HL-60/S4 treated with retinoic acid at 250 ng/mL for 4 days and 3 days (cell line): ENCODE results near the gene COL18A1.
"Not testable (repeated sequence)": the region's sequence is repeated elsewhere in the genome, so short reads cannot be mapped to it uniquely, and the experiment has no call there.

ENCODE experiments used
- in situ Hi-C: fragments of 300-500 bp; cut with MboI; formaldehyde crosslinking; loops from 2 replicates; pipeline ENCODE4 v1.7.0; 2022; ENCODE audit warnings: low sequenced_read_pairs

COL18A1 gene

GRCh38 chr21:45366931-45367401 is 38.0 kb upstream of the COL18A1 start:
- in situ Hi-C loops = no loop called here

- in situ Hi-C loops = no loop called here
Measured at GRCh38 chr21:45367402-45368351, 37.3 kb upstream of the COL18A1 start.

- in situ Hi-C loops = not testable (repeated sequence)
Measured at GRCh38 chr21:45369018-45369417, 35.9 kb upstream of the COL18A1 start.

- in situ Hi-C loops = no loop called here
Measured at GRCh38 chr21:45370575-45370974, 34.4 kb upstream of the COL18A1 start.

- in situ Hi-C loops = no loop called here
Measured at GRCh38 chr21:45371081-45371480, 33.9 kb upstream of the COL18A1 start.

- in situ Hi-C loops = no loop called here
Measured at GRCh38 chr21:45371655-45372054, 33.3 kb upstream of the COL18A1 start.

- in situ Hi-C loops = no loop called here
Measured at GRCh38 chr21:45372732-45373355, 32.1 kb upstream of the COL18A1 start.

GRCh38 chr21:45373991-45374816 is 30.8 kb upstream of the COL18A1 start:
- in situ Hi-C loops = no loop called here

GRCh38 chr21:45374826-45375455 is 30.0 kb upstream of the COL18A1 start:
- in situ Hi-C loops = no loop called here

GRCh38 chr21:45376459-45377324 is 28.3 kb upstream of the COL18A1 start:
- in situ Hi-C loops = no loop called here

GRCh38 chr21:45377325-45377709 is 27.6 kb upstream of the COL18A1 start:
- in situ Hi-C loops = no loop called here

GRCh38 chr21:45377866-45378257 is 27.1 kb upstream of the COL18A1 start:
- in situ Hi-C loops = no loop called here

- in situ Hi-C loops = no loop called here
Measured at GRCh38 chr21:45378258-45378966, 26.6 kb upstream of the COL18A1 start.

- in situ Hi-C loops = no loop called here
Measured at GRCh38 chr21:45379171-45379900, 25.6 kb upstream of the COL18A1 start.

- in situ Hi-C loops = no loop called here
Measured at GRCh38 chr21:45379901-45380330, 25.0 kb upstream of the COL18A1 start.

- in situ Hi-C loops = no loop called here
Measured at GRCh38 chr21:45380566-45380965, 24.4 kb upstream of the COL18A1 start.

GRCh38 chr21:45381036-45381787 is 23.8 kb upstream of the COL18A1 start:
- in situ Hi-C loops = no loop called here
